ENCODE results near the gene LIPF.
"Not testable (repeated sequence)": the region's sequence is repeated elsewhere in the genome, so short reads cannot be mapped to it uniquely, and the experiment has no call there.

The LIPF gene

GRCh38 chr10:88664142-88664541, at the start of gene LIPF:
LIPF (plus strand) TSS chr10:88664442; CDS start chr10:88667298, 2,856 bp downstream.
- DNase-seq: no peak

DNA sequence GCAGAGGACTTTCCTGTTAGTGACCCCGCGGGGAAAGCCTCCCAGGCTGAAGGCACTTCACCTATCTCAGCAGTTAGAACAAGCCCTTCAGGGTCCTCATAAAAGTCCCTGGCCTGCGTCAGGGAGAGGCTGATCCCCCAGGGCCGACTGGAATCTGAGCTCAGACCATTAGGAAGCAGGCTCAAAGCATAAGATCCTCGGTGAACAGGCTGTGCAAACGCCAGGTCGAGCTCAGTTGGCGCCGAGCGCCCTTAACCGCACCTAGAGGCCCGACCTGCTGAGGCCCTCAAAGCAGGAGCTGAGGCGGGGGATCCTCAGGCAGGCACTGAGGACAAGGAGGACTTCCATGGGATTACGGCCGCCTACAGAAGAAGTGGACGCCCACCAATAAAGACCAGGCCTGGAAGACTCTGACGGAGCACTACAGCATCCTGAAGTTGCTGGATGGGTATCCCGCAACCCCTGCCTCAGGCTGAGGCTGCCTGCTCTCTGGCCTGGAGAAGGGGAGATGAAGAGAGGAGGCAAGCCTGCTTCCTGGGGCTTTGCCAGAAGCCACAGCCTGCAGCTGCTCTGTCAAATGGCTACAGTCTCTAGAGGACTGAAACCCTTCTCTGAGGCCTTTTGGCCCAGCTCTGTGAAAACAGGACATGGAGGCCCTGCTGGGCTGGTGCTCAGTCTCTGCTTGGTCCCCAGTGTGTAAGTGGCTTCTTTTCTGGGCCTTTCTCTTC, 47.8 kb upstream of the LIPF start:
- DNase-seq: no peak

DNA sequence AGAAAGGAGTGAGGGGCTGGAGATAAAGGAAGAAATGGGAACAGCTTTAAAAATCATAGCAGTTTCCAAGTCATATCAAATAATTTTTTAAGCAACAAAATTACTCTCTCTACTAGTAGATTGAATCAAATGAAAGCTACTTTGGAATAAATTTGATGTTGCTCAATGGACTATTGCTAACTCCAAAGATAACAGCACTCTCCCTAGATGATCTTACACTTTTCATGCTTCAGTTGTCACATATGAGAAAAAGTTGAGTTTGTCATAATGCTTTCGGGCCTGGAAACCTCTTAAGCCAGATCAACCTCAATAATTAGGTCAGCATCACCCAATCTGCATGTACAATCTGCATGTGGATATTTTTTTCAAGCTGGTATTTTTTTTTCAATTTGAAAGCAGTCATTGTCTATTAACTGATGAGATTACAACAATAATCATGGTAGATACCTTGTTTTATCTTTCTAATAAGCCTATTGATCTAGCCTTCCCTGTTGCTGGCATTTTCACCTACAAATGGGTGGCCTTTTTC, 46.4 kb upstream of the LIPF start:
- DNase-seq: no peak

- DNase-seq: no peak
Observed at GRCh38 chr10:88618496-88618895, 45.7 kb upstream of the LIPF start.

GRCh38 chr10:88620441-88620840, 43.8 kb upstream of the LIPF start:
- DNase-seq: no peak

GRCh38 chr10:88623835-88624234, 40.4 kb upstream of the LIPF start:
- no peak for DNase-seq

DNA sequence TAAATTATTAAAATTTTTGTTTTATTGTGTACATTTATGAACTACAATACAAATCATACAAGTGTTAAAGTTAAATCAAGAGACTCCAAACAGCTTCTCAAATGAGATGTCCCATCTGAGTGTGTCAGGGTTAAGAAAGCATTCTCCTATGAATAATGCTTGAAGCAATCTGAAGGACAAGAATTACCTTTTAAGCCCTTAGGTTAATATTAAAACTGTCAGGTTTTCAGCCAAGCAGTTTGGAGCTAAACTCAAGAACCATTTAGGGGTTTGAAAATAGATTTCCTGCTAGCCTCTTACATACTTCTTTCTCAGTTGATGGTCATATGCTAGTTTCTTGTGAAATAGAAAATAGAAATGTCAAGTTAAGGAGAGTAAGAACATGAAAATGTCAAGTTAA, 39.4 kb upstream of the LIPF start:
- DNase-seq: no peak

GRCh38 chr10:88640186-88640585, 24.1 kb upstream of the LIPF start:
- DNase-seq: no peak

DNA sequence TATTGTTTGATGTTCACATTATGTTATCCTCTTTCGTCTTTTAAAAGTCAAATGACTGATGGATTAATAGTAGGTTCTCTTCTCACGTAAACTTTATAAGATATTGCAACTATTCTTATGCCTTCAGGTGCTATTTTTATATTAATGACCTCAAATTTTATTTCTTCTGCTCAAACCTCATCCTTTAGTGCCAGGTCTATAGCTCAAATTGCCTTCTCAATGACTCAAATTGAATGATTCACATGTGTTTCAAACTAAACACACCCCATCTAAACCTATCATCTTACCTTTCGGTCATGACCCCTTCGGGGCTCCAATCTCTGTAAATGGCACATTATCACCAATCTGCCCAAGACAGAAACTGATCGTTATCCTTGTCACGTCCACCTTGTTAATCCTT, 22.0 kb upstream of the LIPF start:
- no peak for DNase-seq

DNA sequence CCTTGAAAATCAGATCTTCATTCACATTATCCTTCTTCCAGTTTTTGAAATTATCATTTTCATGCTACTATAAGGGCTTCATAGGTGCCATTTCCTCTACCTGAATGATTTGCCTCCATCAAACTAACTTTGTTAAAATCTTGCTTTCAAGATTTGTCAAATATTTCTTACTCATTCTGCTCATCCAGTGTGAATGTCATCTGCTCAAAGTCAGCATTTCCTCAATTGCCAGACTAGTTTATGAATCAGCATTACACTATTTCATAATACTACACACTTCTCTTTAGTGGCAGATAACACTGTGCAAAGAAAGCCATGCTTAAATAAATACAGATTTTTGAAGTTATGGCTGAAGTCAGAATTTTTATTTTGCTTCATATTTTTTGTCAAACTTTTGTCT, 21.3 kb upstream of the LIPF start:
- peak; percentile 88 for DNase-seq

DNA sequence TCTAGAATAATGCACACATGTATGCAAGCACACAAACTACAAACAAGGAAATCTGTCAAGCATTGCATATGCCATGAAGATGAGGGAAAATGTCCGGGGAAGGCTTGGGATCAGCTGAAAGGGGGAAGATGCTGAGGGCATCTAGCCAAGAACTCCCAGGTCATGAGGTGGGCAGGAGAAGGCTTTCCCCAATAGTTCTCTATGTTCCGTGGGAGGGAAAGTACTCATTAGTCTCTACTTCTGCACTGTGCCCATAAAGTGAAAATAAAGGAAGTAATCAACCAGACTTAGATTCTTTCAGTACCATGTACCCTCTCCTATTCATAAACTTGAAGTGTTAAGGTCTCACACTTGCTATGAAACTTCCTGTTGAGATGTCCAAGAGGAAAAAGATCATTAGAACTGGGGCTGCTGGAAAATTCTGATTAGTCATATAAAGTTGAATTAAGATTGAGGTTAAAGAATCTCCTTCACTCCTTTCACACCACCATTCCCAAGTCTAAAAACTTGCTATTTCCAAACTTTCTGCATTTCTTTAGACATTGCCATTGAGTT, 17.1 kb upstream of the LIPF start:
- DNase-seq: peak; percentile 51

- peak; percentile 12 for DNase-seq
Observed at GRCh38 chr10:88651101-88651551, 13.1 kb upstream of the LIPF start.

- no peak for DNase-seq
Observed at GRCh38 chr10:88652616-88653015, 11.6 kb upstream of the LIPF start.

- DNase-seq: peak; percentile 7
Observed at GRCh38 chr10:88657901-88658300, 6.3 kb upstream of the LIPF start.

GRCh38 chr10:88659725-88660597, 4.3 kb upstream of the LIPF start:
- no peak for DNase-seq

GRCh38 chr10:88660598-88660884, 3.7 kb upstream of the LIPF start:
- no peak for DNase-seq

GRCh38 chr10:88661018-88661417, 3.2 kb upstream of the LIPF start:
- DNase-seq: no peak

DNA sequence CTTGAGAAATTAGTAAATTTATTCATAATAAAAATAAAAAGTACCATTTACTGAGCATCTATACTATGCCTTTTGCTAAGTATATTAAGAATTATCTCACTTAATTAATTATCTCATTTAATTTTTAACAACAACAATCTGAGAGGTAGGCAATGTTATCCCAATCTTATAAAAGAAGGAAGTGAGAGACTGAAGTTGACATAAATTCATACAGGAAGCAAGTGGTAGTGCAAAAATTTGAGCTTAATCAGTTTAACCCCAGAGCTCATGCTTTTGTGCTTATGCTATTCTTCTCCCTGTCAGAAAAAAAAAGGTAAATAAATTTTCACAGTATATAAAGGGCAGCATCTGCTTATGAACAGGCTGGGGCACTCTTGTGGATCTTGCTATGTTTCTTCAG, 2.7 kb upstream of the LIPF start:
- DNase-seq: no peak

- DNase-seq: not testable (repeated sequence)
Observed at GRCh38 chr10:88663153-88663552, 1.1 kb upstream of the LIPF start.

GRCh38 chr10:88668465-88668864, 4.2 kb downstream of the LIPF start:
- no peak for DNase-seq

DNA sequence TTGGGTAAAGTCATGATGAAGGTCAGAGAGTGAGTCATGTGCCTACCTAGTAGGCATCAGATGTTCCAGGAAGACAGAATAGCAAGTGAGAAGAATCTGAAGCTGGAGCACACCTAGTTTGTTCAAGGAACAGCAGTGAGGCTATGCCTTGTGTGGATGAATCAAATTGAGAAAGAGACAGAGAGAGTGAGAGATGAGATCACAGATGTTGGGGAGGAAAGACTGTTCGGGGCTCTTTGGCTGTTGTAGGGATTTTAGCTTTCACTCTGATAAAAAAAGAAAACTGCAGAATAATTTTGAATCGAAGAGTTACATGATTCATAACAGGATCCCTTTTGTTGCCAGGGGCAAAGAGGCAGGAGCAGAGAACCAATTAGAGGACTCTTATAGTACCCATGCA, 6.3 kb downstream of the LIPF start:
- DNase-seq: no peak

DNA sequence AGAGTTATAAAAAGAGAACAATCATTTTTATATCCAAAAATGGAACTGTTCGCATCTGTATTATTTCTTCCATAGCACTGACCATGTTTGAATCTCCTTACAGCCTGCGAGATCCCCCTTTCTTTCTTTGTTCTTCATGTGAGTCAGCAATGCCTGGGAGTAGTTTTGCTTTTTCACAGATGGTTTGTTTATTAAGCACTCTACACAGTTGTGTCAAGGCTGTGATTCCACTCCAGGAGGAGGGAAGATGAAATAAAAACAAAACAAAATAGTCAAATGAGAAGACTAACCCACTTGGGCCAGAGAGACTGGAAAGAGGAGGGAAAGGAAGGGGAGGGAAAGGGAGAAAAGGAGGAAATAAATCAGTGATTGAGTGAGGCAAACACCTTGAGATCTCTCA, 7.8 kb downstream of the LIPF start:
- no peak for DNase-seq

DNA sequence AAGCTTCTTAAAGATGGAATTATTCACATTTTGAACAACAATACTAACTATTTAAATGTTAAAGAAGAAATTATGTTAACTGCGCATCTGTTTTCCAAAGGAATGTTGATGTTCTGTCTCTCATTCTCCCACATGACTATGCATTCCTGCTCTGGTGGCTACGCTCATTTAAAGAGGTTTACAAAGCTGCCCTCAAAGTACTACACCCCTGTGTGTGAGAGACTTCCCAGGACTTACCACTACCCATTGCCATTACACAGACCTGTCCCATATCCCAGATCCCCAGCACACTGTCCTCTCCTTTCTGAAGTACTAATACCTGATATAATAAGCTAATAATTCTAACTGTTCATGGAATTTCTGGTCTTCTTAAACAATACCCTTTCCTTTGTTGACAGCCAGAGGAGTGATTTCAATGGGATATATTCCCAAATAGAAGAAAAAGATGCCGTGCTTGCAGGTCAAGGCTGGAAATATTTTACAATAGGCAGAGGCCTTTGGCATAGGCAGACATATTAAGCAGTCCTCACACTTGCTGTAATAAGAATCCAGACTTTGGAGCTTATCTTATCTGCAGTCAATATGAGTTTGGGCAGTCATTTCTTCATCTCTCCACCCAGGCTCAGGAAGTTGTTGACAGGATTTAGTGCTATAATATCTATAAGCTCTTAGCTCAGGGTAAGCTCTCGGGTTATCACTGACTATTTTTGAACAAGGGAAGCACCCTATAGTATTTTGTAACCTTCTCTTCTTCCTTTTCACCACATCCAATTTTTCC, 12.2 kb downstream of the LIPF start:
- DNase-seq: no peak
